ENCODE measurements around the gene MYH14. TPM values are rescaled to one million over a fixed set of nuclear protein-coding genes. Genes with fewer than 3 reads are reported as not detected.

Gene MYH14
- polyA plus RNA-seq, 1 donor from 2014 or later: not detected

- Histone ChIP-seq H3K36me3 (ENCODE audit: insufficient read depth, low read length) (no peaks in the 10 kb centered on the region), H3K4me2 (ENCODE audit: low read length) (no peak overlapping the region), H3K79me2 (replicated peaks; ENCODE audit: insufficient read depth, low read length) (no peaks in the 10 kb centered on the region), H4K20me1 (ENCODE audit: insufficient read depth) (no peaks in the 10 kb centered on the region), H2AFZ (ENCODE audit: low read depth, low read length) (no peak overlapping the region), H3K9ac (ENCODE audit: low read length) (no peak overlapping the region), H3K9me2 (ENCODE audit: insufficient read depth, low read length) (no peaks in the 10 kb centered on the region), H3K27ac (ENCODE audit: low read length) (no peak overlapping the region), H3K4me3 (ENCODE audit: low read length) (no peak overlapping the region), H3F3A (ENCODE audit: insufficient read depth, low read length, poor library complexity, severe bottlenecking) (no peaks in the 10 kb centered on the region), H3K27me3 (ENCODE audit: insufficient read depth, low read depth, low read length) (no peaks in the 10 kb centered on the region), H3K9me3 (ENCODE audit: low read length) (no peaks in the 10 kb centered on the region)
- TF ChIP-seq MXI1 (conservative IDR thresholded peaks at IDR 0.05; ENCODE audit: poor library complexity, severe bottlenecking): no peak
- no peak for TF ChIP-seq TAF1 (IDR thresholded peaks at IDR 0.05; ENCODE audit: low read depth)
- no peak for TF ChIP-seq EZH2 (IDR thresholded peaks at IDR 0.05; ENCODE audit: borderline replicate concordance, insufficient read depth, low read length, poor library complexity, severe bottlenecking)
- no peak for TF ChIP-seq RAD21 (conservative IDR thresholded peaks at IDR 0.05)
- TF ChIP-seq REST (IDR thresholded peaks at IDR 0.05; ENCODE audit: borderline replicate concordance): no peak
- no peak for TF ChIP-seq POLR2AphosphoS5 (IDR thresholded peaks at IDR 0.05)
- TF ChIP-seq CTCF (IDR thresholded peaks at IDR 0.05; ENCODE audit: poor library complexity, severe bottlenecking): no peak
- TF ChIP-seq EP300 (conservative IDR thresholded peaks at IDR 0.05; ENCODE audit: poor library complexity, severe bottlenecking): no peak
- TF ChIP-seq SMC3 (conservative IDR thresholded peaks at IDR 0.05; ENCODE audit: poor library complexity): no peak
These were observed 11.5 kb downstream of the MYH14 start for GRCh38 chr19:50214699-50215543.

GRCh38 chr19:50215820-50216219 is 12.4 kb downstream of the MYH14 start:
- H3K9me3 ChIP-seq (ENCODE audit: low read length): no peaks in the 10 kb centered on the region
- H4K20me1 ChIP-seq (ENCODE audit: insufficient read depth): no peaks in the 10 kb centered on the region
- no peak overlapping the region for H3K27ac ChIP-seq (ENCODE audit: low read length)
- no peaks in the 10 kb centered on the region for H3F3A ChIP-seq (ENCODE audit: insufficient read depth, low read length, poor library complexity, severe bottlenecking)
- no peak overlapping the region for H3K4me3 ChIP-seq (ENCODE audit: low read length)
- no peak overlapping the region for H3K4me2 ChIP-seq (ENCODE audit: low read length)
- no peaks in the 10 kb centered on the region for H3K36me3 ChIP-seq (ENCODE audit: insufficient read depth, low read length)
- no peak overlapping the region for H3K9ac ChIP-seq (ENCODE audit: low read length)
- no peaks in the 10 kb centered on the region for H3K27me3 ChIP-seq (ENCODE audit: insufficient read depth, low read depth, low read length)
- H3K9me2 ChIP-seq (ENCODE audit: insufficient read depth, low read length): no peaks in the 10 kb centered on the region
- H3K79me2 ChIP-seq (replicated peaks; ENCODE audit: insufficient read depth, low read length): no peaks in the 10 kb centered on the region
- no peak overlapping the region for H2AFZ ChIP-seq (ENCODE audit: low read depth, low read length)
- no peak for TF ChIP-seq MXI1 (conservative IDR thresholded peaks at IDR 0.05; ENCODE audit: poor library complexity, severe bottlenecking)
- TF ChIP-seq SMC3 (conservative IDR thresholded peaks at IDR 0.05; ENCODE audit: poor library complexity): no peak
- no peak for TF ChIP-seq EZH2 (IDR thresholded peaks at IDR 0.05; ENCODE audit: borderline replicate concordance, insufficient read depth, low read length, poor library complexity, severe bottlenecking)
- TF ChIP-seq TAF1 (IDR thresholded peaks at IDR 0.05; ENCODE audit: low read depth): no peak
- no peak for TF ChIP-seq EP300 (conservative IDR thresholded peaks at IDR 0.05; ENCODE audit: poor library complexity, severe bottlenecking)
- no peak for TF ChIP-seq CTCF (IDR thresholded peaks at IDR 0.05; ENCODE audit: poor library complexity, severe bottlenecking)
- no peak for TF ChIP-seq REST (IDR thresholded peaks at IDR 0.05; ENCODE audit: borderline replicate concordance)
- no peak for TF ChIP-seq RAD21 (conservative IDR thresholded peaks at IDR 0.05)
- TF ChIP-seq POLR2AphosphoS5 (IDR thresholded peaks at IDR 0.05): no peak
